Measurements from ENCODE around the gene OR11A1. TPM values are rescaled to one million over a fixed set of nuclear protein-coding genes. Genes with fewer than 3 reads are reported as not detected.

Gene OR11A1
- polyA plus RNA-seq, 4 donors: not detected

DNA sequence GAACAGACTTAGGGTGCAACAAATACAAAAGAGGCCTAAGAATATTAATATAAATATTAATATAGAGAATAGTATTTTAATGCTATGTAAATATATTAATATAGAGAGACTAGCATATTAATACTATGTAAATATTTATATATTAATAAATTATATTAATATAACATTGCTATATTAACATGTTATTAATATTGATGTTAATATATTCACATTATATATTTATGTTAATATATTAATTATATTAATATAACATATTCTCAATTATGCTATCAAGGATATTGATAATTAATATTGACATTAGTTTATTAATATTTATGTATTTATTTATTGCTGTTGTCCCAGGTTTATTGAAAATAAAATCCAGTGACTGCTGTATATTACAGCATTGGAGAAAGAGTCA lies 32.0 kb upstream of the OR11A1 start:
- Histone ChIP-seq H3K9me3 (ENCODE audit: control insufficient read depth in 2 of 2, insufficient read depth in 1 of 2, low read depth in 1 of 2, low read length in 1 of 2) (no peaks in the 10 kb centered on the region), H3K27me3 (ENCODE audit: control insufficient read depth in 3 of 3, insufficient read depth in 3 of 3, low read length in 3 of 3) (no peaks in the 10 kb centered on the region), H3K36me3 (ENCODE audit: control insufficient read depth in 3 of 3, insufficient read depth in 2 of 3, low read depth in 1 of 3, low read length in 3 of 3) (no peaks in the 10 kb centered on the region), H3K4me3 (ENCODE audit: low read depth in 1 of 3, low read length in 3 of 3) (no peak overlapping the region), H3K4me1 (ENCODE audit: control insufficient read depth in 3 of 3, insufficient read depth in 2 of 3, low read depth in 1 of 3, low read length in 2 of 3) (no peaks in the 10 kb centered on the region), H3K27ac (ENCODE audit: low read depth in 1 of 3, low read length in 2 of 3) (no peak overlapping the region)
- peak; percentile 36 for FAIRE-seq
- no peak for DNase-seq

DNA sequence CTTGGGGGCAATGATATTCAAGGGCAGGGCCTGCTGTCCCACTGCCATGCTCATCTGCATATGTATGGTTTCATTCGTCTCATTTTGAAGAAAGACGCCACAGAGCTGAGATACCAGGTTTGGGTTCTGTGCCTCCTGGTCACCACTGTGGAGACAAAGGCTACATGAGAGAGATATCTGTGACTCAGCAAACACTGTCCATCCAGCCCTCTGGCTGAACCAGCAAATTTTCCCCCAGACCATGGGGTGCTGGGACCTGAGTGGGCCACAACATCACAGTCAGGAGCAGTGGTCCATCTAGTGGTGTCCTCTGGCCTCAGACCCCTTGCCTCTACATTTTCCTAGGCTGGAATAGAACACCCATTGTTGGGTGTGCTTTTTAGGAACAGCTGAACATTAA lies 30.8 kb upstream of the OR11A1 start, which contains the start of gene MAS1L:
MAS1L (minus strand) TSS at position 297 of the 400 bp plus-strand sequence; CDS start at position 243, 54 bp downstream.
- Histone ChIP-seq H3K4me1 (ENCODE audit: control insufficient read depth in 3 of 3, insufficient read depth in 2 of 3, low read depth in 1 of 3, low read length in 2 of 3) (no peaks in the 10 kb centered on the region), H3K27me3 (ENCODE audit: control insufficient read depth in 3 of 3, insufficient read depth in 3 of 3, low read length in 3 of 3) (no peaks in the 10 kb centered on the region), H3K4me3 (ENCODE audit: low read depth in 1 of 3, low read length in 3 of 3) (no peak within 1 kb of the TSS), H3K9me3 (ENCODE audit: control insufficient read depth in 2 of 2, insufficient read depth in 1 of 2, low read depth in 1 of 2, low read length in 1 of 2) (no peaks in the 10 kb centered on the region), H3K27ac (ENCODE audit: low read depth in 1 of 3, low read length in 2 of 3) (no peak within 1 kb of the TSS), H3K36me3 (ENCODE audit: control insufficient read depth in 3 of 3, insufficient read depth in 2 of 3, low read depth in 1 of 3, low read length in 3 of 3) (no peaks in the 10 kb centered on the region)
- 86 to 93% (median 86%) methylated on average over 2 of the region's 2 CpGs for WGBS, 3 donors
- no peak for FAIRE-seq
- DNase-seq: no peak

GRCh38 chr6:29487131-29487530 lies 30.3 kb upstream of the OR11A1 start:
- Histone ChIP-seq H3K27ac (ENCODE audit: low read depth in 1 of 3, low read length in 2 of 3) (no peak overlapping the region), H3K4me3 (ENCODE audit: low read depth in 1 of 3, low read length in 3 of 3) (no peak overlapping the region), H3K9me3 (ENCODE audit: control insufficient read depth in 2 of 2, insufficient read depth in 1 of 2, low read depth in 1 of 2, low read length in 1 of 2) (no peaks in the 10 kb centered on the region), H3K4me1 (ENCODE audit: control insufficient read depth in 3 of 3, insufficient read depth in 2 of 3, low read depth in 1 of 3, low read length in 2 of 3) (no peaks in the 10 kb centered on the region), H3K36me3 (ENCODE audit: control insufficient read depth in 3 of 3, insufficient read depth in 2 of 3, low read depth in 1 of 3, low read length in 3 of 3) (no peaks in the 10 kb centered on the region), H3K27me3 (ENCODE audit: control insufficient read depth in 3 of 3, insufficient read depth in 3 of 3, low read length in 3 of 3) (no peaks in the 10 kb centered on the region)
- FAIRE-seq: no peak
- 78 to 83% (median 82%) methylated on average over 5 of the region's 5 CpGs for WGBS, 3 donors
- no peak for DNase-seq

- no peaks in the 10 kb centered on the region for H3K4me1 ChIP-seq (ENCODE audit: control insufficient read depth in 3 of 3, insufficient read depth in 2 of 3, low read depth in 1 of 3, low read length in 2 of 3)
- H3K4me3 ChIP-seq (ENCODE audit: low read depth in 1 of 3, low read length in 3 of 3): no peak overlapping the region
- H3K27me3 ChIP-seq (ENCODE audit: control insufficient read depth in 3 of 3, insufficient read depth in 3 of 3, low read length in 3 of 3): no peaks in the 10 kb centered on the region
- H3K9me3 ChIP-seq (ENCODE audit: control insufficient read depth in 2 of 2, insufficient read depth in 1 of 2, low read depth in 1 of 2, low read length in 1 of 2): no peaks in the 10 kb centered on the region
- no peak overlapping the region for H3K27ac ChIP-seq (ENCODE audit: low read depth in 1 of 3, low read length in 2 of 3)
- WGBS, 3 donors: 34 to 52% (median 49%) methylated on average over 4 of the region's 4 CpGs
- no peaks in the 10 kb centered on the region for H3K36me3 ChIP-seq (ENCODE audit: control insufficient read depth in 3 of 3, insufficient read depth in 2 of 3, low read depth in 1 of 3, low read length in 3 of 3)
- DNase-seq (no peak), FAIRE-seq (no peak)
Observed at GRCh38 chr6:29486577-29486976, 29.7 kb upstream of the OR11A1 start.

- FAIRE-seq: no peak
Observed at GRCh38 chr6:29483735-29484134, 26.9 kb upstream of the OR11A1 start.

DNA sequence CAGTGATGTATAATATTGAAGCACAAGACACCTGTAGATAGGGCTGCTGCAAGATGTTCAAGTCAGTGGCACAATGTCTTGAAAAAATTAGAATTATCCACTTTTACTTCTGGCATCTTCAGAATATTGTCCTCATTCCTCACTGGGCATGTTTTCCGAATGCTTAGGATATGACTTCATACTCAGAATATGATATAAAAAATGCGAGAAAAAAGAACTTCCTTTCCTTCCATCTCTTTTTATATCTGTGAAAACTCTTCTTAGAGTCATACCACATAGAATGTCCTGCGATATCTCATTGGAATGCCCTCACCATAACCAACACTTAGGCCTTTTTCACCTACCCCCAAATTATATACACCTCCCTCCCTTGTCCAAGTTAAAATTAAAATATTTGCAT lies 26.3 kb upstream of the OR11A1 start:
- DNase-seq (no peak), FAIRE-seq (no peak)
- Histone ChIP-seq H3K27ac (ENCODE audit: low read depth in 1 of 3, low read length in 2 of 3) (no peak overlapping the region), H3K4me1 (ENCODE audit: control insufficient read depth in 3 of 3, insufficient read depth in 2 of 3, low read depth in 1 of 3, low read length in 2 of 3) (no peaks in the 10 kb centered on the region), H3K27me3 (ENCODE audit: control insufficient read depth in 3 of 3, insufficient read depth in 3 of 3, low read length in 3 of 3) (no peaks in the 10 kb centered on the region), H3K36me3 (ENCODE audit: control insufficient read depth in 3 of 3, insufficient read depth in 2 of 3, low read depth in 1 of 3, low read length in 3 of 3) (no peaks in the 10 kb centered on the region), H3K4me3 (ENCODE audit: low read depth in 1 of 3, low read length in 3 of 3) (no peak overlapping the region), H3K9me3 (ENCODE audit: control insufficient read depth in 2 of 2, insufficient read depth in 1 of 2, low read depth in 1 of 2, low read length in 1 of 2) (no peaks in the 10 kb centered on the region)
- WGBS, 3 donors: 79 to 84% (median 83%) methylated on average over 3 of the region's 3 CpGs

More at GRCh38 chr6:29483735-29484134, 26.9 kb upstream of the OR11A1 start:
- no peaks in the 10 kb centered on the region for H3K9me3 ChIP-seq (ENCODE audit: control insufficient read depth in 2 of 2, insufficient read depth in 1 of 2, low read depth in 1 of 2, low read length in 1 of 2)
- no peak overlapping the region for H3K27ac ChIP-seq (ENCODE audit: low read depth in 1 of 3, low read length in 2 of 3)
- DNase-seq: no peak
- 26 to 75% (median 26%) methylated on average over 1 of the region's 1 CpG for whole genome bisulfite sequencing, 3 donors
- H3K27me3 ChIP-seq (ENCODE audit: control insufficient read depth in 3 of 3, insufficient read depth in 3 of 3, low read length in 3 of 3): no peaks in the 10 kb centered on the region
- H3K36me3 ChIP-seq (ENCODE audit: control insufficient read depth in 3 of 3, insufficient read depth in 2 of 3, low read depth in 1 of 3, low read length in 3 of 3): no peaks in the 10 kb centered on the region
- H3K4me3 ChIP-seq (ENCODE audit: low read depth in 1 of 3, low read length in 3 of 3): no peak overlapping the region
- H3K4me1 ChIP-seq (ENCODE audit: control insufficient read depth in 3 of 3, insufficient read depth in 2 of 3, low read depth in 1 of 3, low read length in 2 of 3): no peaks in the 10 kb centered on the region

DNA sequence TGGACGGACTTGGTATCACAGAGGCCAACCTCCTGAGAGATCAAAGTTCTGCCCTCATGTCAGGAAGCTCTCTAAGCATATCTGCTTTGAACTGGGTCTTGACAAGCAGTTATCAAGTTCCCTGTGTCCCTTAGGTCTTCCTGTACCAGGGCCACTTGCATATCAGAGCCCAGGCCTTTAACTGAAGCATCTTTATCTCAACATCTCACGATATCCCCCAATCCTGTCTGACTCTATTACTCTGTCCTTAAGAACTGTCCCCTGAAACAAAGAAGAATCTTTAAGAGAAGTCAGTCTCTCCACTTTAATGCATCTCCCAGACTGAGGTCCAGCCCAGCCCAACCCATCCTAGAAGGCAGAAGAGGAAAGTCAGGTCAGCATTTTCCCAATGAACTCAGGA lies 22.7 kb upstream of the OR11A1 start:
- no peak overlapping the region for H3K4me3 ChIP-seq (ENCODE audit: low read depth in 1 of 3, low read length in 3 of 3)
- no peaks in the 10 kb centered on the region for H3K4me1 ChIP-seq (ENCODE audit: control insufficient read depth in 3 of 3, insufficient read depth in 2 of 3, low read depth in 1 of 3, low read length in 2 of 3)
- no peak for FAIRE-seq
- no peaks in the 10 kb centered on the region for H3K9me3 ChIP-seq (ENCODE audit: control insufficient read depth in 2 of 2, insufficient read depth in 1 of 2, low read depth in 1 of 2, low read length in 1 of 2)
- no peak for DNase-seq
- 58 to 74% (median 68%) methylated on average over 2 of the region's 2 CpGs for WGBS, 3 donors
- H3K27me3 ChIP-seq (ENCODE audit: control insufficient read depth in 3 of 3, insufficient read depth in 3 of 3, low read length in 3 of 3): no peaks in the 10 kb centered on the region
- no peaks in the 10 kb centered on the region for H3K36me3 ChIP-seq (ENCODE audit: control insufficient read depth in 3 of 3, insufficient read depth in 2 of 3, low read depth in 1 of 3, low read length in 3 of 3)
- no peak overlapping the region for H3K27ac ChIP-seq (ENCODE audit: low read depth in 1 of 3, low read length in 2 of 3)

- Histone ChIP-seq H3K36me3 (ENCODE audit: control insufficient read depth in 3 of 3, insufficient read depth in 2 of 3, low read depth in 1 of 3, low read length in 3 of 3) (no peaks in the 10 kb centered on the region), H3K27ac (ENCODE audit: low read depth in 1 of 3, low read length in 2 of 3) (no peak overlapping the region), H3K4me3 (ENCODE audit: low read depth in 1 of 3, low read length in 3 of 3) (no peak overlapping the region), H3K4me1 (ENCODE audit: control insufficient read depth in 3 of 3, insufficient read depth in 2 of 3, low read depth in 1 of 3, low read length in 2 of 3) (no peaks in the 10 kb centered on the region), H3K9me3 (ENCODE audit: control insufficient read depth in 2 of 2, insufficient read depth in 1 of 2, low read depth in 1 of 2, low read length in 1 of 2) (no peaks in the 10 kb centered on the region), H3K27me3 (ENCODE audit: control insufficient read depth in 3 of 3, insufficient read depth in 3 of 3, low read length in 3 of 3) (no peaks in the 10 kb centered on the region)
- no peak for DNase-seq
- 57 to 79% (median 77%) methylated on average over 5 of the region's 5 CpGs for WGBS, 3 donors
- FAIRE-seq: no peak
Observed at GRCh38 chr6:29478740-29479139, 21.9 kb upstream of the OR11A1 start.

DNA sequence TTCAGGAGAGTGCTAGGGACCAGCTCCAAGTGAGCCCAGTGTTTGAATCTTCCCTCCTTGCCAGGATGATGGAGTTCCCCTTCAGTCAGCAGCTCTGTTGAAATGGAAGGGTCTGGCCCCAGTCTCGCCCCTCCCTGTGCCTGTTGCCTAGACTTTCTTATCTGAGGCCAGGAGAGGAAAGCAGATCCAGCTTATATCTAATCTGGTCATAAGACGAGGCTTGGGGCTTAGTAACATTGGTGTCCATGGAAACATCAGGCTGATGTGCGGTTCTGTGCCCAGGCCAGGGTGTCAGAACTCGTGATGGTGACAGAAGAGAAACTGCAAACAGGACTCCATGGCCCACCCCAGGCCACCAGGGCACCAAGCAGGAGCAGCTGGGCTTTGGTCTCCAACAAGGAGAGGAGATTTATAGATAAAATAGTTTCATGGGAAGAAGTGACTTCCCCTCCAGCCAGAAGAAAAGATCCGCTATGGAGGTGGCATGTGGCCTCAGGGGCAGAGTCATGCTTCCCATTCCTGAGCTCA lies 21.1 kb upstream of the OR11A1 start:
- Histone ChIP-seq H3K9me3 (ENCODE audit: control insufficient read depth in 2 of 2, insufficient read depth in 1 of 2, low read depth in 1 of 2, low read length in 1 of 2) (no peaks in the 10 kb centered on the region), H3K4me1 (ENCODE audit: control insufficient read depth in 3 of 3, insufficient read depth in 2 of 3, low read depth in 1 of 3, low read length in 2 of 3) (no peaks in the 10 kb centered on the region), H3K27me3 (ENCODE audit: control insufficient read depth in 3 of 3, insufficient read depth in 3 of 3, low read length in 3 of 3) (no peaks in the 10 kb centered on the region), H3K36me3 (ENCODE audit: control insufficient read depth in 3 of 3, insufficient read depth in 2 of 3, low read depth in 1 of 3, low read length in 3 of 3) (no peaks in the 10 kb centered on the region), H3K4me3 (ENCODE audit: low read depth in 1 of 3, low read length in 3 of 3) (no peak overlapping the region), H3K27ac (ENCODE audit: low read depth in 1 of 3, low read length in 2 of 3) (no peak overlapping the region)
- FAIRE-seq (no peak), DNase-seq (no peak)
- 46 to 62% (median 54%) methylated on average over 5 of the region's 5 CpGs for WGBS, 3 donors

Data from small intestine (tissue), 7 donors.